ENCODE results near the gene UBE2QL1.

UBE2QL1 gene

DNA sequence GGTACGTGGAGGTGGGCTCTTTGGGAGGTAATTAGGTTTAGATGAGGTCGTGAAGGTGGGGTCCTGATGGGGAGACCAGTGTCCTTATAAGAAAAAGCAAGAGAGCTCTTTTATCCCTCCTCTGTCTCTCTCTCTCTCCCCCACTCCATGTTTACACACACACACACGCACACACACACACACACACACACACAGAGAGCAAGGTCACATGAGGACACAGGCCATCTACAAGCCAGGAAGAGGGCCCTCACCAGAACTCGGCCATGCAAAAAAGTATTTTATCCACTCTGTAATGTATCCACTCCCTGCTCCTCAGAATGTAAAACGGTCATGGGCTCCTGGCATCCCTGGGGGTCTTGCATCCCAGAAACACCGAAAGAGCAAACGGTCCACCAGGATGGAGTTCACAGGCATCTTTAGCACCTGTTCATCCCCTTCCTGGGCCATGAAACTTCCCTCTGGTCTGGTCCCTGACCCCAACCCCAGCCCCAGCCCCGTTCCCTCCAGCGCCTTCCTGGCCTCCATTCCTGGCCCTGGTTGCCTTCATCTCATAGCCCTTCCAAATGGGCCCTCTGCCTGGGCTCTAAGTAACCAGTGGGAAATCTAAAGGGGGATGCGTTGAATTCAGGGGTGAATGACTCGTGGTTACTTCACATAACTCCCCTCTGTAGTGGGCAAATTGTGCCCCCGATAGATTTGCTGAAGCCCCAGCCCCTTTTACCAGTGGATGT lies 95.3 kb downstream of the UBE2QL1 start:
- DNase-seq (ENCODE audit: insufficient read length) = no peak
- TF ChIP-seq POLR2A (IDR thresholded peaks at IDR 0.05; ENCODE audit: low read depth, low read length) = no peak
- FAIRE-seq = no peak
